ENCODE measurements around the gene GRK1.

DNA sequence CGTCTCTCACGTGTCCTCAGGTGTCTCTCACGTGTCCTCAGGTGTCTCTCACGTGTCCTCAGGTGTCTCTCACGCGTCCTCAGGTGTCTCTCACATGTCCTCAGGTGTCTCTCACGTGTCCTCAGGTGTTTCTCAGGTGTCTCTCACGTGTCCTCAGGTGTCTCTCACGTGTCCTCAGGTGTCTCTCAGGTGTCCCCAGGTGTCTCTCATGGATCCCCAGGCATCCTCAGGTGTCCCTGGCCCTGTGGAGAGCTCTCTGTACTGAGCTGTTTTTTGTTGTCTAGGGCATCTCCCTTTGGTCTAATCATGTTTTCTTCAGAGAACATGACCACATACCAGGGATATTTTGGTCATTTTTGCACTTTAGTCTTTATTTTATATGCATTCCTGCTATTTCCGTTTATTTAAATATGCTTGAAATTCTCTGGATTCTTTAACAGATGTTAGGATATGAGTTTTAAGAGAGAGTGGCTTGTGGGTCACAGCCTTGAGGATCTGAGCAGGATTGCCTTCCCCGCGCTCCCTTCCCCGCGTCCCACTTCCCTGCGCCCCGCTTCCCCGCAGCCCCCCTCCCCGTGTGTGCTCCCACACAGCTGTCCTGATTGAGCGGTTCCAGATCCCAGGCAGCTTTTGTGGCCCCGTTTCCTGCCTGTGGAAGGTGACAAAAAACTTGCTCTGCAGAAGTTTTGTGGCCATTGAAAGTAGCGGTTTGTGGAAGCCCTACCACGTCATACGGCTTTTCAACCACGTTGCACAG is 40.9 kb upstream of the GRK1 start:
- TF ChIP-seq SP1 (IDR thresholded peaks at IDR 0.05; ENCODE audit: low read depth, low read length) (no peak), POLR2A (IDR thresholded peaks at IDR 0.05; ENCODE audit: control extremely low read depth in 1 of 2, low read depth in 2 of 2, low read length in 2 of 2) (no peak), GABPA (IDR thresholded peaks at IDR 0.05; ENCODE audit: borderline replicate concordance, insufficient read depth, low read length) (no peak), CTCF (IDR thresholded peaks at IDR 0.05; ENCODE audit: control extremely low read depth in 1 of 3, insufficient read depth in 1 of 3, low read depth in 1 of 3, low read length in 3 of 3) (no peak), USF2 (IDR thresholded peaks at IDR 0.05; ENCODE audit: low read length) (no peak), KDM1A (IDR thresholded peaks at IDR 0.05; ENCODE audit: borderline replicate concordance, low read length) (no peak), SUZ12 (IDR thresholded peaks at IDR 0.05; ENCODE audit: low read length) (no peak)
